Retinal pigment epithelial cell (primary cell): ENCODE measurements around the gene TMEM185A.
"Not testable (repeated sequence)": the region's sequence is repeated elsewhere in the genome, so short reads cannot be mapped to it uniquely, and the experiment has no call there.

Experiments used
- DNase-seq: peaks from one replicate; pipeline ENCODE4 v3.0.0-alpha.2; 2010; ENCODE audit warnings: low read depth
- H3K4me3 ChIP-seq: 2 replicates; pipeline ENCODE4 v1.5.1; 2011; ENCODE audit warnings: mild to moderate bottlenecking, low read length, control low read depth, moderate library complexity
- CTCF ChIP-seq: conservative IDR thresholded peaks from 2 replicates; pipeline ENCODE4 v1.5.1; 2011; ENCODE audit warnings: low read depth, low read length, control low read depth, inconsistent platforms

Gene TMEM185A

GRCh38 chrX:149631234-149632165 lies at the start of gene TMEM185A:
Gene TMEM185A, minus strand, starts transcription at chrX:149631792. Its CDS starts 212 bp downstream, at chrX:149631580.
- H3K4me3 ChIP-seq: peak within 1 kb of the TSS; percentile 62
- DNase-seq: no peak
- TF ChIP-seq CTCF: no peak

GRCh38 chrX:149681182-149681581 lies 49.6 kb upstream of the TMEM185A start:
- DNase-seq: no peak
- H3K4me3 ChIP-seq: no peak overlapping the region
- no peak for TF ChIP-seq CTCF

- not testable (repeated sequence) for H3K4me3 ChIP-seq, DNase-seq
Measured at GRCh38 chrX:149679164-149679678, 47.6 kb upstream of the TMEM185A start.

- not testable (repeated sequence) for DNase-seq, H3K4me3 ChIP-seq
Measured at GRCh38 chrX:149675554-149675953, 44.0 kb upstream of the TMEM185A start.

GRCh38 chrX:149675088-149675487 lies 43.5 kb upstream of the TMEM185A start:
- not testable (repeated sequence) for DNase-seq, H3K4me3 ChIP-seq

- DNase-seq, H3K4me3 ChIP-seq: not testable (repeated sequence)
Measured at GRCh38 chrX:149660613-149661012, 29.0 kb upstream of the TMEM185A start.

- DNase-seq, H3K4me3 ChIP-seq: not testable (repeated sequence)
Measured at GRCh38 chrX:149656260-149656884, 24.8 kb upstream of the TMEM185A start.

- no peak for DNase-seq
- no peak for TF ChIP-seq CTCF
Measured at GRCh38 chrX:149652232-149652981, 20.8 kb upstream of the TMEM185A start.

GRCh38 chrX:149650162-149650561 lies 18.6 kb upstream of the TMEM185A start:
- no peak for TF ChIP-seq CTCF
- H3K4me3 ChIP-seq: no peak overlapping the region
- no peak for DNase-seq

More at GRCh38 chrX:149652232-149652981, 20.8 kb upstream of the TMEM185A start:
- no peak overlapping the region for H3K4me3 ChIP-seq
